GM12872 (cell line): Measurements from ENCODE around the gene ZBTB24.

Source experiments
- TF ChIP-seq, protein P1 (sequence below): IDR thresholded peaks from 3 replicates; pipeline ENCODE4 v1.5.1; 2011; ENCODE audit warnings: low read depth, mild to moderate bottlenecking, low read length, moderate library complexity; ENCODE audit not compliant: insufficient read depth

The ZBTB24 gene

GRCh38 chr6:109496036-109496772, 13.2 kb upstream of the ZBTB24 start:
- TF ChIP-seq, protein P1, sequence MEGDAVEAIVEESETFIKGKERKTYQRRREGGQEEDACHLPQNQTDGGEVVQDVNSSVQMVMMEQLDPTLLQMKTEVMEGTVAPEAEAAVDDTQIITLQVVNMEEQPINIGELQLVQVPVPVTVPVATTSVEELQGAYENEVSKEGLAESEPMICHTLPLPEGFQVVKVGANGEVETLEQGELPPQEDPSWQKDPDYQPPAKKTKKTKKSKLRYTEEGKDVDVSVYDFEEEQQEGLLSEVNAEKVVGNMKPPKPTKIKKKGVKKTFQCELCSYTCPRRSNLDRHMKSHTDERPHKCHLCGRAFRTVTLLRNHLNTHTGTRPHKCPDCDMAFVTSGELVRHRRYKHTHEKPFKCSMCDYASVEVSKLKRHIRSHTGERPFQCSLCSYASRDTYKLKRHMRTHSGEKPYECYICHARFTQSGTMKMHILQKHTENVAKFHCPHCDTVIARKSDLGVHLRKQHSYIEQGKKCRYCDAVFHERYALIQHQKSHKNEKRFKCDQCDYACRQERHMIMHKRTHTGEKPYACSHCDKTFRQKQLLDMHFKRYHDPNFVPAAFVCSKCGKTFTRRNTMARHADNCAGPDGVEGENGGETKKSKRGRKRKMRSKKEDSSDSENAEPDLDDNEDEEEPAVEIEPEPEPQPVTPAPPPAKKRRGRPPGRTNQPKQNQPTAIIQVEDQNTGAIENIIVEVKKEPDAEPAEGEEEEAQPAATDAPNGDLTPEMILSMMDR: no peak

DNA sequence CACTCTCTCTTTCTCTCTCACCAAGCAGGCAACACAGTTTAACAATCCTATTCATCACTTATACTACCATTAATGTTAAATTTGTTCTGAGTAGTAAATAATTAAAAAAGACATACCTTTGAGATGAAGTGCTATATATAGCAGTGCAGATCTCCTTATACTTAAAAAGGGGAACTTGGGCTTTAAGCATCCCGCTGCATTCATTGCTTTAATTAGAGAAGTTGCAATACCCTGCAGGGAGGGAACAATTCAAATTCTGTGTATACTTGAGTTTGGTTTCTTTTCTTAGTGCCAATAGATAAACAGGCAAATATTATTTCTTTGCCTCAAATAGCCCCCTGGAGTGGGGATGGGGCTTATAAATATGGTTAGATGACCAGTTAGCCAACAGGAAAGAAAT, 10.8 kb upstream of the ZBTB24 start:
- TF ChIP-seq, protein P1: no peak

DNA sequence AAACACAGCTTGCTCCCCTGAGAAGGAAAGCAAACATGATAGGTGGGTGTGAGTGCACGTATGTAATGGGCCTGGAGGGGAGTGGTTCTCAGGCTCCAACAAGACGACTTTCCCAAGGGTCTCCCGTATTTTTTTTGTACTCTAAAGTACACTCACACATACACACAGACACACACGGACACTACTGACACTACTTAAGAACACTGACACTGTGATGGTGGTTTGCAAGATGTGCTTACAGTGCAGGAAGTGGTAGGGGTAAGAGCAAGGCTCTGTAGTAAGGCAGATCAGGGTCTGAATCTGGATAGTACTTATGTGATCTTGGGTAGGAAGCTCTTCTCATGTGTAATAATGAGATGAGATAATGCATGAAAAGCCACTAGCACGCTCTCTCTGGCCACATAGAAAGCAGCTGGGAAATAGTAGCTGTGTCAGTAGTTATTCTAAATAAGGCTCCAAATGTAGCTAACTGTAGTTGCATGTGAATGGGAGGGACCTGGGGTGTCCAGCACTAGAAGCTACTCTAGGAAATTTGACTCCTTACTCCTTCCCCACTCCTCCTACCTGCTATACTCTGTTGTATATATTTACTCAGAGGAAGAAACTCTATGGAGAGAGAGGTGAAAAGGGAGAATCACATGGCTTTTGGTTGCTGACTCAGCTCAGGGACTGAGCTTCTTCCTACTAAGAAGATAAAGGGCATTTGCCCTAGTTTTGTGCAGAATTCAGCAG, 8.4 kb upstream of the ZBTB24 start:
- TF ChIP-seq, protein P1: no peak

GRCh38 chr6:109490713-109491112, 7.7 kb upstream of the ZBTB24 start:
- TF ChIP-seq, protein P1: no peak

- TF ChIP-seq, protein P1: no peak
These were observed 5.0 kb upstream of the ZBTB24 start for GRCh38 chr6:109488001-109488400.

DNA sequence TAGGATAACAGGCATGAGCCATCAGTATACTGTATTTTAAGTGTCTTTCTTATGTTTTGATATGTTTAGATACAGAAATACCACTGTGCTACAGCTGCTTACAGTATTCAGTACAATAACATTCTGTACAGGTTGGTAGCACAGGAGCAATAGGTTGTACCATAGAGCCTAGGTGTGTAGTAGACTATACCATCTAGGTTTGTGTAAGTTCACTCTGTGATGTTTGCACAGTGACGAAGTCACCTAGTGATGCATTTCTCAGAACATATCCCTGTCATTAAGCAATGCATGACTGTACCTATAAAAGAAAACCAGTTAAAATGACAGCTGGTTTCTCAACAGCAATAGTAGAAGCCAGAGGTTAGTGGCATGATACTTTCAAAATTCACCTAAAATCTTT, 3.0 kb upstream of the ZBTB24 start:
- TF ChIP-seq, protein P1: no peak

- TF ChIP-seq, protein P1: no peak
These were observed 2.4 kb upstream of the ZBTB24 start for GRCh38 chr6:109485266-109485935.
